K562 (cell line): ENCODE measurements around the gene SNX9. TPM values are rescaled to one million over a fixed set of nuclear protein-coding genes. Genes with fewer than 3 reads are reported as not detected.

ENCODE experiments used
- ATAC-seq: fragments of 200-7000 bp; cut with Tn5 transposase; 3 replicates; pipeline ENCODE4 v1.9.1; 2020; ENCODE audit warnings: moderate library complexity
- BruUV-seq: library from RNA; stranded (reverse); fragments of 400-500 nt; replicated peaks from 2 replicates; lab custom pipeline; 2021; lab: Mats Ljungman, UMichigan
- CTCF ChIA-PET: fragments of 300-600 bp; formaldehyde crosslinking; extraction: SDS; loops from one replicate; lab custom pipeline; 2021; ENCODE audit warnings: low intra/inter-chr PET ratio; lab: Yijun Ruan, JAX
- POLR2A ChIA-PET: fragments of 300-600, 350-650 bp; sonication (Branson Sonifier 250); formaldehyde crosslinking; extraction: SDS; loops from one replicate; lab custom pipeline; 2021; ENCODE audit warnings: antibody characterized with exemption, inconsistent platforms; lab: Yijun Ruan, JAX
- DNase-seq, 4 experiments: peaks; one replicate each; pipeline versions ENCODE4 v3.0.0 to v3.0.0-alpha.2; 2011 to 2018; ENCODE audit warnings: low spot score in 3 of 4, mixed read lengths in 3 of 4; ENCODE audit errors: extremely low read depth in 1 of 4
- FAIRE-seq: peaks from 2 replicates; lab custom pipeline; 2011; peaks lifted over from hg19 to GRCh38; lab: Jason Lieb, UNC
- H2AFZ ChIP-seq: 2 replicates; pipeline ENCODE4 v1.6.0; 2011; ENCODE audit warnings: low read depth, low read length, control low read depth, inconsistent platforms
- H3K27ac ChIP-seq: fragments of 200-600 bp; 3 replicates; pipeline ENCODE4 v1.8.0; 2011; ENCODE audit warnings: low read depth, mild to moderate bottlenecking, control low read depth, inconsistent platforms, low read length, moderate library complexity, mixed read lengths; ENCODE audit errors: extremely low read depth
- H3K27me3 ChIP-seq, 2 experiments: fragments of 300-600 bp in 1 of 2; 2 replicates in 1 of 2; 3 replicates in 1 of 2; pipeline versions ENCODE4 v1.6.0 to v1.8.0; 2011; ENCODE audit warnings: inconsistent platforms in 2 of 2, low read length in 2 of 2, mild to moderate bottlenecking in 1 of 2, mixed read lengths in 1 of 2, moderate library complexity in 1 of 2; ENCODE audit not compliant: control insufficient read depth in 2 of 2, insufficient read depth in 2 of 2
- H3K36me3 ChIP-seq: fragments of 300-600 bp; 3 replicates; pipeline ENCODE4 v1.8.0; 2011; ENCODE audit warnings: mild to moderate bottlenecking, low read length, inconsistent platforms; ENCODE audit not compliant: control insufficient read depth, insufficient read depth
- H3K4me1 ChIP-seq, 2 experiments: fragments of 200-600 bp in 1 of 2; replicated peaks in 1 of 2; 2 replicates in 1 of 2; 3 replicates in 1 of 2; pipeline versions ENCODE4 v1.5.1 to v1.8.0; 2011; ENCODE audit warnings: inconsistent platforms in 2 of 2, low read length in 2 of 2, mild to moderate bottlenecking in 1 of 2, mixed read lengths in 1 of 2, moderate library complexity in 1 of 2; ENCODE audit not compliant: control insufficient read depth in 2 of 2, insufficient read depth in 2 of 2
- H3K4me2 ChIP-seq: 2 replicates; pipeline ENCODE4 v1.6.1; 2011; ENCODE audit warnings: low read length, control low read depth, inconsistent platforms, mixed read lengths; ENCODE audit not compliant: insufficient read depth
- H3K4me3 ChIP-seq: fragments of 200-600 bp; sonication (generic), shearing (Covaris generic); 2 replicates; pipeline ENCODE4 v1.5.1; 2016; ENCODE audit warnings: control low read depth, inconsistent platforms
- H3K79me2 ChIP-seq: fragments of 200-600 bp; 3 replicates; pipeline ENCODE4 v1.8.0; 2011; ENCODE audit warnings: low read length, inconsistent platforms; ENCODE audit not compliant: control insufficient read depth, insufficient read depth
- H3K9ac ChIP-seq, 2 experiments: 2 replicates each; pipeline versions ENCODE4 v1.6.0 to v1.6.1; 2011; ENCODE audit warnings: low read depth in 2 of 2, low read length in 2 of 2, control low read depth in 1 of 2, inconsistent platforms in 1 of 2, mild to moderate bottlenecking in 1 of 2, mixed read lengths in 1 of 2; ENCODE audit not compliant: insufficient read depth in 1 of 2
- H3K9me1 ChIP-seq: one replicate; pipeline ENCODE4 v1.6.0; 2011; ENCODE audit warnings: inconsistent platforms, mild to moderate bottlenecking, low read length, moderate library complexity; ENCODE audit not compliant: control insufficient read depth, insufficient read depth
- H3K9me3 ChIP-seq: replicated peaks from 2 replicates; pipeline ENCODE4 v1.5.1; 2011; ENCODE audit warnings: low read depth, low read length, inconsistent platforms; ENCODE audit not compliant: control insufficient read depth, insufficient read depth
- H4K20me1 ChIP-seq: replicated peaks from 2 replicates; pipeline ENCODE4 v1.6.1; 2011; ENCODE audit warnings: low read length, inconsistent platforms, mixed read lengths; ENCODE audit not compliant: control insufficient read depth, insufficient read depth
- HSF4 ChIP-seq: fragments of 250-450 bp; sonication (Bioruptor Pico); IDR thresholded peaks from 2 replicates; pipeline ENCODE4 v2.1.2; 2022; ENCODE audit warnings: mild to moderate bottlenecking, moderate library complexity, borderline replicate concordance
- NUFIP1 ChIP-seq: fragments of 450-650 bp; IDR thresholded peaks from 2 replicates; pipeline ENCODE4 v1.6.1; 2018; ENCODE audit not compliant: partially characterized antibody
- PHB2 ChIP-seq: fragments of 450-650 bp; IDR thresholded peaks from 2 replicates; pipeline ENCODE4 v1.6.1; 2017; ENCODE audit warnings: low read depth
- PTTG1 ChIP-seq: fragments of 450-650 bp; IDR thresholded peaks from 2 replicates; pipeline ENCODE4 v1.6.1; 2016; ENCODE audit warnings: low read depth, mild to moderate bottlenecking, missing genetic modification characterization, missing compliant biosample characterization
- SMAD4 ChIP-seq: fragments of 250-450 bp; sonication (Bioruptor Pico); conservative IDR thresholded peaks from 2 replicates; pipeline ENCODE4 v1.8.0; 2021; ENCODE audit warnings: inconsistent platforms, mild to moderate bottlenecking, moderate library complexity
- ZNF175 ChIP-seq: fragments of 200-800 bp; sonication (Bioruptor generic); IDR thresholded peaks from 2 replicates; pipeline ENCODE4 v1.6.1; 2016; ENCODE audit warnings: low read depth, mild to moderate bottlenecking, missing genetic modification characterization, missing compliant biosample characterization
- WGBS: fragments of 100-300 bp; shearing (Covaris generic); methylation state at CpG from one replicate; pipeline ENCODE4 v1.1.6; 2016; ENCODE audit warnings: low coverage, mixed read lengths; ENCODE audit not compliant: insufficient coverage; ENCODE audit errors: missing lambda C conversion rate; 5-methylcytosine and 5-hydroxymethylcytosine counted together
- in situ Hi-C: fragments of 300-500 bp; cut with MboI; formaldehyde crosslinking; loops from 4 replicates; pipeline ENCODE4 v1.15.0; 2018; ENCODE audit warnings: inconsistent platforms, mixed read lengths
- intact Hi-C: fragments of 100-400 bp; cut with micrococcal nuclease; formaldehyde crosslinking; loops from 2 replicates; pipeline ENCODE4 v1.14.2; 2022
- polyA plus RNA-seq, 8 experiments: library from polyadenylated mRNA; depleted of rRNA in 4 of 8; stranded (reverse) in 5 of 8; unstranded in 3 of 8; fragments of >200 nt; fragmentation: Nextera tagmentation in 2 of 8; fragmentation: Illumina TruSeq in 1 of 8; extraction: Ambion mirVana in 2 of 8; extraction: Trizol in 1 of 8; gene quantifications; 2 replicates each; pipeline versions ENCODE4 v1.2.1 to v1.2.3, GENCODE V29; 2011 to 2014; ENCODE audit warnings: inconsistent platforms in 1 of 8, missing spikeins in 1 of 8
- total RNA-seq, 7 experiments: library from RNA; depleted of rRNA in 6 of 7; stranded (reverse); fragments of >200 nt in 6 of 7; fragmentation: Illumina TruSeq in 2 of 7; extraction: Trizol in 2 of 7; gene quantifications; 2 replicates each; pipeline versions ENCODE4 v1.2.1 to v1.2.3, GENCODE V29; 2011 to 2021; ENCODE audit warnings: low replicate concordance in 1 of 7
- TF ChIP-seq, protein P1 (sequence below): fragments of 250-450 bp; sonication (Bioruptor Pico); IDR thresholded peaks from 2 replicates; pipeline ENCODE4 v1.8.0; 2022; ENCODE audit warnings: moderate library complexity, mild to moderate bottlenecking, inconsistent platforms
- TF ChIP-seq, protein P2 (sequence below): sonication (generic); formaldehyde crosslinking; IDR thresholded peaks from 2 replicates; pipeline ENCODE4 v1.8.1; 2023; ENCODE audit warnings: mild to moderate bottlenecking, missing genetic modification reagents

Gene SNX9
- total and polyA plus RNA-seq, 9 of the 15 experiments (the other 6 are each of a cell fraction or from before 2014, with no cell fraction given), result 6.0 to 81.7 (median 57.1) TPM

DNA sequence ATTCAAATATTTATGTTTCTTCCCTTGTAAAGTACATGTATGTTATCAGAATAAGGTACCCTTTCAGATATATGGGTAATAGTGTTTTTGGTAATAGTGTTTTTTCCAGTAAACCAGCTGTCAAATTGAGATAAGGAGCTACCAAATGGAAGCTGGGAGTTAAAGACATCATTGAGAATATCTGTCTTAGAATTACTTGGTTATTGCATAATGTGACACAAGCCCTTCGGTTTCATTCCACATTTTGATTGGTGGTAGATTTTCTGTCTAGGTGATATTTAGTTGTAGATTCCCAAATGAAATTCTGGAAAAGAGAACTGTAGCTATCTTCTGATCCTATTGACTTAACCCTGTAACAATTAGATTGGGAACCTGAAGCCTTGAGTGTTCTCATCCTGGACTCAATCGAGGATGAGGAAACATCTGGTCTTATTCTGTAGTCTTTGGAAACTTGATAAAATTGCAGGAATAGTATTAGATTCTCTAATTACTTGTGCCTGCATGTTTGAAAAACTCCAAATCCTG is 83.6 kb downstream of the SNX9 start (continued):
- TF ChIP-seq, protein P1, sequence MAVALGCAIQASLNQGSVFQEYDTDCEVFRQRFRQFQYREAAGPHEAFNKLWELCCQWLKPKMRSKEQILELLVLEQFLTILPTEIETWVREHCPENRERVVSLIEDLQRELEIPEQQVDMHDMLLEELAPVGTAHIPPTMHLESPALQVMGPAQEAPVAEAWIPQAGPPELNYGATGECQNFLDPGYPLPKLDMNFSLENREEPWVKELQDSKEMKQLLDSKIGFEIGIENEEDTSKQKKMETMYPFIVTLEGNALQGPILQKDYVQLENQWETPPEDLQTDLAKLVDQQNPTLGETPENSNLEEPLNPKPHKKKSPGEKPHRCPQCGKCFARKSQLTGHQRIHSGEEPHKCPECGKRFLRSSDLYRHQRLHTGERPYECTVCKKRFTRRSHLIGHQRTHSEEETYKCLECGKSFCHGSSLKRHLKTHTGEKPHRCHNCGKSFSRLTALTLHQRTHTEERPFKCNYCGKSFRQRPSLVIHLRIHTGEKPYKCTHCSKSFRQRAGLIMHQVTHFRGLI (CRISPR knock-in tag), result no peak
- TF ChIP-seq, protein P2, sequence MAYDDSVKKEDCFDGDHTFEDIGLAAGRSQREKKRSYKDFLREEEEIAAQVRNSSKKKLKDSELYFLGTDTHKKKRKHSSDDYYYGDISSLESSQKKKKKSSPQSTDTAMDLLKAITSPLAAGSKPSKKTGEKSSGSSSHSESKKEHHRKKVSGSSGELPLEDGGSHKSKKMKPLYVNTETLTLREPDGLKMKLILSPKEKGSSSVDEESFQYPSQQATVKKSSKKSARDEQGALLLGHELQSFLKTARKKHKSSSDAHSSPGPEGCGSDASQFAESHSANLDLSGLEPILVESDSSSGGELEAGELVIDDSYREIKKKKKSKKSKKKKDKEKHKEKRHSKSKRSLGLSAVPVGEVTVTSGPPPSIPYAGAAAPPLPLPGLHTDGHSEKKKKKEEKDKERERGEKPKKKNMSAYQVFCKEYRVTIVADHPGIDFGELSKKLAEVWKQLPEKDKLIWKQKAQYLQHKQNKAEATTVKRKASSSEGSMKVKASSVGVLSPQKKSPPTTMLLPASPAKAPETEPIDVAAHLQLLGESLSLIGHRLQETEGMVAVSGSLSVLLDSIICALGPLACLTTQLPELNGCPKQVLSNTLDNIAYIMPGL (CRISPR knock-in tag), result no peak

DNA sequence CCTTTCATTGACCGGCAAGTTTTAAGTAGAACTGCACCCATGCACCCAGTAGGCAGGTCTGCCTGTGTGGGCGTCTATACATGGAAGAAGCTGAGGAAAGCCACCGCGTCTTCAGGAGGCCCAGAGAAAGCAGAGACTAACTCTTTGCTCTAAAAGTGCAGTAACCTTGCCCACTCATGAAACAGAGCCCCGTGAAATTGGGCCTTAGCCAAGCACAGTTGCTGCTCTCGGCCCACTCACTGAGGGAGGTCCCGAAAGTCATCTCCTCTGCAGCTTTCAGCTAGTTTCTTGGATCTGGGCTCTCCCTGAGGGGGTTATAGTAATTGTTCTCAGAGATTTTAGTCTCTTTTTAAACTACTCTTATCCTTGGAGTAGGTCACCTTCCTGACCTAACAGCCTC is 84.6 kb downstream of the SNX9 start:
- CTCF ChIA-PET, result no interaction called here
- in situ Hi-C loops, result no loop called here
- TF ChIP-seq HSF4 (CRISPR knock-in tag) (0 out of 2 replicates have a peak, but pooled peaks have one; percentile 19), ZNF175 (CRISPR knock-in tag) (peak; percentile 40; the same call in 1 of the 2 replicates), PTTG1 (no peak), NUFIP1 (no peak), PHB2 (no peak), SMAD4 (0 out of 2 replicates have a peak, but pooled peaks have one; percentile 9)

More for the DNA sequence above, 84.6 kb downstream of the SNX9 start:
- no peaks in the 10 kb centered on the region for H3K9me3 ChIP-seq
- H3K79me2 ChIP-seq, result no peaks in the 10 kb centered on the region
- no TSS peak for BruUV-seq
- H3K4me1 ChIP-seq, result peaks cover 0 to 15% of the 10 kb centered on the region in 2 experiments; a peak in 2 of 5 replicates
- FAIRE-seq (no peak), DNase-seq (no peak), ATAC-seq (no peak)
- intact Hi-C loops, result no loop called here
- POLR2A ChIA-PET, result interaction anchor here (1.4 to 2.0 kb wide), 2 partner anchors 11 to 143 kb away, joined by 4 to 5 read pairs; no protein-coding TSS in a partner anchor
- H3K27me3 ChIP-seq, result no peaks in the 10 kb centered on the region
- H3K9ac ChIP-seq, result no peak overlapping the region; a peak in 1 of 4 replicates
- H3K36me3 ChIP-seq, result peaks cover 85% of the 10 kb centered on the region
- H3K4me2 ChIP-seq, result no peak overlapping the region
- H2AFZ ChIP-seq, result no peak overlapping the region
- no peak overlapping the region for H3K27ac ChIP-seq
- no peaks in the 10 kb centered on the region for H4K20me1 ChIP-seq
- no peak overlapping the region for H3K4me3 ChIP-seq
- H3K9me1 ChIP-seq, result no peaks in the 10 kb centered on the region
- 88% methylated on average over 7 of the region's 7 CpGs for WGBS
